ENCODE results near the gene UQCR10.

UQCR10 gene

GRCh38 chr22:29762263-29762662, 4.9 kb upstream of the UQCR10 start:
- no peak for DNase-seq (ENCODE audit: low read depth in 2 of 2)

GRCh38 chr22:29765905-29766631, 1.1 kb upstream of the UQCR10 start:
- no peak for DNase-seq (ENCODE audit: low read depth in 2 of 2)

- peak; percentile 70 to 84 for DNase-seq (ENCODE audit: low read depth in 2 of 2)
Observed at GRCh38 chr22:29766632-29767170, 468 bp upstream of the UQCR10 start, which contains the start of gene ZMAT5. ZMAT5 (minus strand) TSS chr22:29767007; CDS start chr22:29748544, 18,463 bp downstream.

- DNase-seq (ENCODE audit: low read depth in 2 of 2), result no peak
Observed at GRCh38 chr22:29768052-29768693, 1.0 kb downstream of the UQCR10 start.

GRCh38 chr22:29769723-29770321, 2.7 kb downstream of the UQCR10 start:
- DNase-seq (ENCODE audit: low read depth in 2 of 2), result no peak

- DNase-seq (ENCODE audit: low read depth in 2 of 2), result no peak
Observed at GRCh38 chr22:29772170-29772641, 5.0 kb downstream of the UQCR10 start.

GRCh38 chr22:29773233-29773632, 6.1 kb downstream of the UQCR10 start:
- no peak for DNase-seq (ENCODE audit: low read depth in 2 of 2)

- DNase-seq (ENCODE audit: low read depth in 2 of 2), result no peak
Observed at GRCh38 chr22:29780220-29780619, 13.1 kb downstream of the UQCR10 start.

- DNase-seq (ENCODE audit: low read depth in 2 of 2), result no peak
Observed at GRCh38 chr22:29780748-29781676, 13.8 kb downstream of the UQCR10 start.

- no peak for DNase-seq (ENCODE audit: low read depth in 2 of 2)
Observed at GRCh38 chr22:29782061-29782845, 15.1 kb downstream of the UQCR10 start.

- no peak for DNase-seq (ENCODE audit: low read depth in 2 of 2)
Observed at GRCh38 chr22:29784451-29785361, 17.5 kb downstream of the UQCR10 start.

- no peak for DNase-seq (ENCODE audit: low read depth in 2 of 2)
Observed at GRCh38 chr22:29786031-29786430, 18.9 kb downstream of the UQCR10 start.

GRCh38 chr22:29787371-29787980, 20.3 kb downstream of the UQCR10 start:
- no peak for DNase-seq (ENCODE audit: low read depth in 2 of 2)

- DNase-seq (ENCODE audit: low read depth in 2 of 2), result no peak
Observed at GRCh38 chr22:29788339-29789279, 21.4 kb downstream of the UQCR10 start.

GRCh38 chr22:29790061-29790460, 22.9 kb downstream of the UQCR10 start:
- DNase-seq (ENCODE audit: low read depth in 2 of 2), result no peak

- DNase-seq (ENCODE audit: low read depth in 2 of 2), result no peak
Observed at GRCh38 chr22:29793396-29793795, 26.2 kb downstream of the UQCR10 start.

GRCh38 chr22:29795663-29796062, 28.5 kb downstream of the UQCR10 start:
- no peak for DNase-seq (ENCODE audit: low read depth in 2 of 2)

- DNase-seq (ENCODE audit: low read depth in 2 of 2), result no peak
Observed at GRCh38 chr22:29797351-29797750, 30.2 kb downstream of the UQCR10 start.

All from stimulated activated CD4-positive, alpha-beta T cell treated with anti-CD3 and anti-CD28 coated beads, Interleukin-1b, Interleukin-23, amount 100 ng/mL, for 1 hour (primary cell).